Common myeloid progenitor, CD34-positive (primary cell): Measurements from ENCODE around the gene CRELD2.

ENCODE experiments used
- CTCF ChIA-PET: fragments of 350-600 bp; sonication (Branson Sonifier 250); formaldehyde crosslinking; loops from one replicate; lab custom pipeline; 2021; ENCODE audit warnings: antibody characterized with exemption; lab: Charles Lee
- POLR2A ChIA-PET: fragments of 350-600 bp; sonication (Branson Sonifier 250); formaldehyde crosslinking; loops from one replicate; lab custom pipeline; 2021; ENCODE audit warnings: antibody characterized with exemption; lab: Charles Lee
- DNase-seq, 3 donors: peaks; one replicate each; pipeline versions ENCODE4 v3.0.0 to v3.0.0-alpha.2; 2013
- H3K27ac ChIP-seq, 2 experiments: 1 replicate in 1 of 2; 2 replicates in 1 of 2; pipeline ENCODE4 v1.7.0; 2013; ENCODE audit warnings: inconsistent platforms in 2 of 2, low read length in 2 of 2, mild to moderate bottlenecking in 2 of 2, low read depth in 1 of 2, moderate library complexity in 1 of 2; ENCODE audit not compliant: severe bottlenecking in 2 of 2, insufficient read depth in 1 of 2, poor library complexity in 1 of 2
- H3K27me3 ChIP-seq, 5 experiments: replicated peaks in 2 of 5; 1 replicate in 3 of 5; 2 replicates in 2 of 5; pipeline versions ENCODE4 v1.6.1 to v1.7.0; 2013; ENCODE audit warnings: low read length in 4 of 5, mild to moderate bottlenecking in 2 of 5, moderate library complexity in 2 of 5, inconsistent platforms in 1 of 5; ENCODE audit not compliant: insufficient read depth in 5 of 5, control insufficient read depth in 4 of 5
- H3K36me3 ChIP-seq, 4 experiments: 1 replicate in 2 of 4; 2 replicates in 2 of 4; pipeline versions ENCODE4 v1.6.1 to v1.7.0; 2013; ENCODE audit warnings: low read length in 3 of 4, control low read depth in 1 of 4, mild to moderate bottlenecking in 1 of 4; ENCODE audit not compliant: control insufficient read depth in 4 of 4, insufficient read depth in 4 of 4
- H3K4me1 ChIP-seq, 4 experiments: 1 replicate in 3 of 4; 2 replicates in 1 of 4; pipeline versions ENCODE4 v1.6.1 to v1.7.1; 2013; ENCODE audit warnings: low read length in 3 of 4, mild to moderate bottlenecking in 3 of 4, control low read depth in 1 of 4, inconsistent platforms in 1 of 4, moderate library complexity in 1 of 4; ENCODE audit not compliant: control insufficient read depth in 4 of 4, insufficient read depth in 4 of 4; ENCODE audit errors: control extremely low read depth in 1 of 4
- H3K4me3 ChIP-seq, 7 experiments: 1 replicate in 4 of 7; 2 replicates in 3 of 7; pipeline versions ENCODE4 v1.5.1 to v1.7.0; 2013; ENCODE audit warnings: mild to moderate bottlenecking in 7 of 7, low read length in 6 of 7, moderate library complexity in 6 of 7, inconsistent platforms in 2 of 7, low read depth in 2 of 7, control low read depth in 1 of 7; ENCODE audit not compliant: insufficient read depth in 4 of 7, control insufficient read depth in 1 of 7; ENCODE audit errors: extremely low read depth in 1 of 7
- H3K9me3 ChIP-seq, 5 experiments: 1 replicate in 4 of 5; 2 replicates in 1 of 5; pipeline versions ENCODE4 v1.6.1 to v1.7.1; 2013; ENCODE audit warnings: low read length in 4 of 5, mild to moderate bottlenecking in 2 of 5, inconsistent platforms in 1 of 5, low read depth in 1 of 5, moderate library complexity in 1 of 5; ENCODE audit not compliant: control insufficient read depth in 4 of 5, insufficient read depth in 2 of 5; ENCODE audit errors: control extremely low read depth in 1 of 5
- WGBS: methylation state at CpG from one replicate; pipeline ENCODE4 v1.1.5; 2013; ENCODE audit not compliant: insufficient coverage; 5-methylcytosine and 5-hydroxymethylcytosine counted together

Gene CRELD2

GRCh38 chr22:49903322-49904039, 15.0 kb upstream of the CRELD2 start:
- no peak for DNase-seq
- Histone ChIP-seq H3K4me3 (no peak overlapping the region), H3K27ac (no peak overlapping the region), H3K4me1 (no peaks in the 10 kb centered on the region), H3K27me3 (no peaks in the 10 kb centered on the region), H3K9me3 (no peaks in the 10 kb centered on the region), H3K36me3 (peaks cover 17 to 72% (median 58%) of the 10 kb centered on the region in 4 experiments)
- 95% methylated on average over 15 of the region's 17 CpGs for whole genome bisulfite sequencing
- CTCF ChIA-PET: interaction anchor here (0.7 to 1.0 kb wide), 3 partner anchors 9 to 44 kb away, joined by 3 read pairs; no protein-coding TSS in a partner anchor
- POLR2A ChIA-PET: no interaction called here

- no peak for DNase-seq
- H3K4me1 ChIP-seq: no peaks in the 10 kb centered on the region
- ChIA-PET POLR2A (no interaction called here), CTCF (no interaction called here)
- H3K4me3 ChIP-seq: no peak overlapping the region
- H3K27me3 ChIP-seq: no peaks in the 10 kb centered on the region
- no peak overlapping the region for H3K27ac ChIP-seq
- peaks cover 17 to 73% (median 61%) of the 10 kb centered on the region in 4 experiments for H3K36me3 ChIP-seq
- WGBS: 91% methylated on average over 11 of the region's 11 CpGs
- H3K9me3 ChIP-seq: no peaks in the 10 kb centered on the region
Measured at GRCh38 chr22:49904040-49904369, 14.4 kb upstream of the CRELD2 start.

- WGBS: 97% methylated on average over 17 of the region's 18 CpGs
Measured at GRCh38 chr22:49905465-49905864, 13.0 kb upstream of the CRELD2 start.

GRCh38 chr22:49906071-49906798, 12.2 kb upstream of the CRELD2 start:
- Histone ChIP-seq H3K4me1 (no peaks in the 10 kb centered on the region), H3K9me3 (no peaks in the 10 kb centered on the region), H3K27me3 (no peaks in the 10 kb centered on the region), H3K27ac (no peak overlapping the region), H3K4me3 (no peak overlapping the region), H3K36me3 (peaks cover 16 to 82% (median 61%) of the 10 kb centered on the region in 4 experiments)
- CTCF ChIA-PET: no interaction called here
- 98% methylated on average over 27 of the region's 28 CpGs for WGBS
- no peak for DNase-seq
- POLR2A ChIA-PET: no interaction called here

More at GRCh38 chr22:49905465-49905864, 13.0 kb upstream of the CRELD2 start:
- H3K36me3 ChIP-seq: peaks cover 17 to 83% (median 64%) of the 10 kb centered on the region in 4 experiments
- H3K4me1 ChIP-seq: no peaks in the 10 kb centered on the region
- CTCF ChIA-PET: no interaction called here
- H3K9me3 ChIP-seq: no peaks in the 10 kb centered on the region
- no peak for DNase-seq
- POLR2A ChIA-PET: no interaction called here
- H3K4me3 ChIP-seq: no peak overlapping the region
- H3K27me3 ChIP-seq: no peaks in the 10 kb centered on the region
- H3K27ac ChIP-seq: no peak overlapping the region

- Histone ChIP-seq H3K4me1 (no peaks in the 10 kb centered on the region), H3K27ac (no peak overlapping the region), H3K9me3 (no peaks in the 10 kb centered on the region), H3K4me3 (no peak overlapping the region), H3K27me3 (no peaks in the 10 kb centered on the region), H3K36me3 (peaks cover 12 to 77% (median 57%) of the 10 kb centered on the region in 4 experiments)
- 98% methylated on average over 12 of the region's 14 CpGs for WGBS
- POLR2A ChIA-PET: no interaction called here
- no peak for DNase-seq
- CTCF ChIA-PET: no interaction called here
Measured at GRCh38 chr22:49906799-49907290, 11.6 kb upstream of the CRELD2 start.

- Histone ChIP-seq H3K27ac (no peak overlapping the region), H3K4me1 (no peaks in the 10 kb centered on the region), H3K9me3 (no peaks in the 10 kb centered on the region), H3K4me3 (no peak overlapping the region), H3K27me3 (no peaks in the 10 kb centered on the region), H3K36me3 (peaks cover 7 to 77% (median 59%) of the 10 kb centered on the region in 4 experiments)
- DNase-seq: no peak
- ChIA-PET POLR2A (no interaction called here), CTCF (no interaction called here)
- WGBS: over 99% methylated on average over 19 of the region's 19 CpGs
Measured at GRCh38 chr22:49907807-49908206, 10.6 kb upstream of the CRELD2 start.
